ENCODE data around the gene ZNF451.
A peak's percentile ranks its signal among the peaks of the same experiment; 100 is the strongest.
"Not testable (repeated sequence)": the region's sequence is repeated elsewhere in the genome, so short reads cannot be mapped to it uniquely, and the experiment has no call there.

Gene ZNF451

DNA sequence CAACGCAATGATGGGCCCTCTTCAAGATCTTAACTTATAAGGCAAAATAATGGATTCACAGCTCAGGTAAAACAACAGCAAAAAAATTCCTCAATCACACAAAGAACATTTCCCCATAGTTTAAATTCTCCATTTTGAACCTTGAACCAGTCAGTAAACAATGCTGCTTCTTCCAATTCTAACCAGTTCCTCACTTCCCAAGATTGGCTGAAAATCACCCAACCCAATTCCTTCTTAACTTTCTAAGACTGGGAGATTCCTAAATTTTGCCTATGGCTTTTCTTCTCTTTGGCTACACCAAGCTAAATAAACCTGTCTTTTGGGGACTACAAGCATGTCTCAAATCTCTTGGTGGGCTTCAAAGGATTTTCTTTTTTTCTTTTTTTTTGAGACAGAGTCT lies 3.1 kb upstream of the ZNF451 start:
- DNase-seq (ENCODE audit: low read depth, low spot score), result no peak
- no peak overlapping the region for H3K4me3 ChIP-seq (ENCODE audit: low read length)

DNA sequence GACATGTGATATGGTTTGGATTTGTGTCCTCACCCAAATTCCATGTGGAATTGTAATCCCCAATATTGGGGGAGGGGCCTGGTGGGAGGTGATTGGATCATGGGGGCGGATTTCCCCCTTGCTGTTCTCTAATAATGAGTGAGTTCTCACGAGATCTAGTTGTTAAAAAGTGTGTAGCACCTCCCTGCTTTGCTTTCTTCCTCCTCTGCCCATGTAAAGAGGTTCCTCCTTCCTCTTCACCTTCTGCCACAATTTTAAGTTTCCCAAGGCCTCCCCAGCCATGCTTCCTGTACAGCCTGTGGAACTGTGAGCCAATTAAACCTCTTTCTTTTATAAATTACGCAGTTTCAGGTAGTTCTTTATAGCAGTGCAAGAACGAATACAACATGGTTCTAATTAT lies 2.1 kb upstream of the ZNF451 start:
- H3K4me3 ChIP-seq (ENCODE audit: low read length), result no peak overlapping the region
- no peak for DNase-seq (ENCODE audit: low read depth, low spot score)

DNA sequence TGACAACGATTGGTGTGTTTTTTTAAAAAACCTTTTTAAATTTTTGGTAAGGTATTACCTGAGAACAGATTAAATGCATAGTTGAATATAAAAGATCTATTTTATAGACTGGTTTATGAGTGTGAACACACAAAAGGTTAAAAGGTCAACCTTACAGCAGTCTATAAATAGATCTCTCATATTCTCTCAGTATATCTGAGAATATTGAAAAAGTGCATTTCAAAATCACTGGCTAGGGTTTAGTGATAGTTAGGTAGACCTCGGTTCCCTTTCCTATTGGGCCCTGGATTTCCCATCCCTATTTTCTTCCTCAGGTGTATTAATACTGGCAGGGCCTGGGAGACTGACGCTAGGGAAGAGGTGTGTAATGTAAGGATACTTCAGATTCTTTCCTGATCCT lies 723 bp upstream of the ZNF451 start:
- H3K4me3 ChIP-seq (ENCODE audit: low read length), result peak overlapping the region; percentile 57
- DNase-seq (ENCODE audit: low read depth, low spot score), result no peak

DNA sequence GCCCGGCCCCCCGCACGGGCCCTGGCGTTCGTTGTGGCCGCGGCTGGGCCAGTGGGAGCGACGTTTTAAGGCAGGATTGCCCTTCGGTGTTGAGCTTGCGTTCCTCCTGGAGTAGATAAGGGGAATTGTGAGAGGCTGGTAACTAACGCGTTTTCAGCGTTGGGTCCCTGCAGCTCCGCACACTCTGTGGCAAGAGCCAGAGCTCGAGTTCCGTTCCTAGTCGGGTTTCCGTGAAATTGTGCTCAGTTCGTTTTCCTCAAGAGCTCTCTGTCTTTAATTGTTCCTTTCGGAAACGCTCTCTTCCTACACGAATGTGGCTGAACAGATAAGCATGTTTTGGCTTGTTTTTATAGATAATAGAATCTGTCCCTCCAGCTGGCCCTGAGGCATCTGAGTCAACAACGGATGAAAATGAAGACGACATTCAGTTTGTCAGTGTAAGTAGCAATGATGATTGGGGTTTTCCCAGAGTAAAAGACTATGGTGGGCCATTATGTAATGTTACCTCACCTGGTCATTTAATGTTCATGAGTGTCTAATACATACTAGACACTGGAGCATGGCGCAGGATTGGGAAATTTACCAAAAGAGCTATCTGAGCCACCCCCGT lies 575 bp downstream of the ZNF451 start:
- H3K4me3 ChIP-seq (ENCODE audit: low read length); DNase-seq (ENCODE audit: low read depth, low spot score): not testable (repeated sequence)

DNA sequence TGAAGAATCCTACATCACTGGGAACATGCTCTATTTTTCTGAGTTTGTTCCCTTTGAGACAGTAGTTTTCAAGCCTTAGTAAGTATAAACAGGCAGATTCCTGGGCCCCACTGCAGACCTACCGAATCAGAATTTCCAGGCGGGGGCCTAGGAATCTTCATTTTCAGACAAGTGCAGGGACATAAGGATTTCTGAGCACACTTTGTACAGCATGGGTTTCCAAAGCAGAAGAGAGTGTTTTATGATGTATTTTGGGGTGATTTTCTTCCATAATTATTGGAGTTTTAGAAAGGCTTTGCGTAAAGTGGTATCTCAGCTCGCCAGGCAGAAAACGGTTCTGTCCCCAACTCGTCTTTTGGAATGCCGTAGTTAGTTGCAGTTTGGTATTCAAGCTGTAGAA lies 1.4 kb downstream of the ZNF451 start:
- DNase-seq (ENCODE audit: low read depth, low spot score), result not testable (repeated sequence)

DNA sequence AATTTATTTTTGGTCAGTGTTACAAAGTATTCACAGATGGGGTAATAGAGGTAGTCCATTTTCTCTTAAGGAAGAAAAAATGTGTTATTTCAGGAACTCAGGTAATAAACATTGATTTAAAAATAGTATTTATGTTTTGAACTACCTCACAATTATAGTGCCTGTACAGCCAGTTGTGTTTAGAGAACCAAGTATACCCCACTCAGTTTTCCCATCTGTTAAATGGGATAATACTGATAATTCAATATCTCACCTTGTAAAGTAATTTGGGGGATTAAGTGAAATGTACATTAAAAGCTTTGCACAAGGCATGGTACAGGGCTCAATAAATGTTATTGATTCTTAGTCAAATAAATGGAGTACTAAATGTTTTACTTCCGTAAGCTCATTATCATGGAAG lies 4.7 kb downstream of the ZNF451 start:
- DNase-seq (ENCODE audit: low read depth, low spot score), result no peak
- no peak overlapping the region for H3K4me3 ChIP-seq (ENCODE audit: low read length)

More for the DNA sequence above, 1.4 kb downstream of the ZNF451 start:
- peak overlapping the region; percentile 27 for H3K4me3 ChIP-seq (ENCODE audit: low read length)

DNA sequence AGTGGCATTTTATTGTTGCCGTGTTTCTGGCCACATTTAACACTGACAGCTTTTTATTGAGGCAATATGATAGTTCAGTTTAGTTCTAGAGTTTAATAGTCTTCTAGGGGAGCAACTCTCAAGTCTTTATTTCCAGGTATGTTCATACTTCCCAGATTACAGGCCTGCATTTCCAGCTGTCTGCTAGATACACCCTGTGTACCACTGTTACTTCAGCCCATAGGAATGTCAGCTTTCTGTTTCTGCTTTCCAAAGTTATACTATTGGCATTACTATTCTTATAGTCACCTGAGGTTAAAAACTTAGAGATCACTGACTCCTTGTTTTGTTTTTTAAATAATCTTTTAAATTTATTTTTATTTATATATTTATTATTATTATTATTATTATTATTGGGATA lies 7.6 kb downstream of the ZNF451 start:
- no peak for DNase-seq (ENCODE audit: low read depth, low spot score)
- no peak overlapping the region for H3K4me3 ChIP-seq (ENCODE audit: low read length)

DNA sequence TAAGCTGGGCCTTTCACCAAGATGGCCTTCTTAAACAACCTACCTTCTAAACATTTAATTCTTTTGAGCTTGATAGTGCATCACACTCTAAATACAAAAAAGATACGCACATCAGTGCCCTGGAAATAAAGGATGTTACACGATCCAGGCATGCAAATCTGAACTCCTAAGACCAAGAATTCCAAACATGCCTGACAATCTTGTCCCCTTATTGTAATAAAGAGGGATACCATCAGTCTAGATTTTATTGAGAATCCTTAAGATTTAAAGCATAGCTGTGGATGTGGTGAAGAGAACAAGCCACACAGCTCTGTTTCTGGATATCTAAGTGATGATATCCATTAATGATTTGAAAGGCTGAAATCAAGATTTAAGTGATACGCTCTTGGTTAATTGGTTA lies 13.0 kb downstream of the ZNF451 start:
- no peak for DNase-seq (ENCODE audit: low read depth, low spot score)
- no peak overlapping the region for H3K4me3 ChIP-seq (ENCODE audit: low read length)

DNA sequence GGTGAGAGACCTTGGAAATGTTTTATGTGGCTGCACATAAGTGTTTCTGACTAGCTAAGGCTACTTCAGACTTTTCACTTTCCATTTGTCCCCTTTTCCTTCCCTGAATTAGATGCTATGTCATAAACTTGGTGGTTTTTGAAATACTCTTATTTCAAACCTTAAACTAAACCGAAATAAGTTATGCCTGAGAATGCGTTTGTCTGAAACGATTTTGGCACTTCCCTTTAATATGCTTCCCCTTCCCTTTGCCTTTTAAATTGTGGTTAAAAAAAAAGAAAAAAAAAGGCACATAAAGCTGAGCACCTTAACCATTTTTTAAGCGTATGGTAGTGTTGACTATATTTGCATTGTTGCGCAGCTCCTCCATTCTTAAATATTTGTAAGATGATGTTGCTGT lies 14.3 kb downstream of the ZNF451 start:
- no peak overlapping the region for H3K4me3 ChIP-seq (ENCODE audit: low read length)
- DNase-seq (ENCODE audit: low read depth, low spot score), result no peak

DNA sequence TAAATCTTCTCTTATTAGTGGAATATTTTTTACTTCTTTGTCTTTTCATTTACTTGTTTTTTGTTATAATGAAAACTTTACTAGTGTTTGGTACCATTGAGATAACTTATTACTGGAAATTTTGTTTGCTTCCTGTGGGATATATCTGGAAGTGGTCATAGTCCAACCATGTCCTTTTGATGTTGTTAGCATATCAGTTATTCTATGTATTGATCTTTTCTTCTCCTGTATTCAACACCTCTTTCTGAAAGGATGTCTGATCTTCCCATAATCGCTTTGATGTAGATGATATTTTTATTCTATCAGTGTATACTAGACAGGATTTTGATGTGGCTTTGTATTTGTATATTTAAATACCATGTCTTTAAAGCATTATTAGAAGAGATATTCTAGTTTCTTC lies 17.0 kb downstream of the ZNF451 start:
- no peak overlapping the region for H3K4me3 ChIP-seq (ENCODE audit: low read length)
- no peak for DNase-seq (ENCODE audit: low read depth, low spot score)

DNA sequence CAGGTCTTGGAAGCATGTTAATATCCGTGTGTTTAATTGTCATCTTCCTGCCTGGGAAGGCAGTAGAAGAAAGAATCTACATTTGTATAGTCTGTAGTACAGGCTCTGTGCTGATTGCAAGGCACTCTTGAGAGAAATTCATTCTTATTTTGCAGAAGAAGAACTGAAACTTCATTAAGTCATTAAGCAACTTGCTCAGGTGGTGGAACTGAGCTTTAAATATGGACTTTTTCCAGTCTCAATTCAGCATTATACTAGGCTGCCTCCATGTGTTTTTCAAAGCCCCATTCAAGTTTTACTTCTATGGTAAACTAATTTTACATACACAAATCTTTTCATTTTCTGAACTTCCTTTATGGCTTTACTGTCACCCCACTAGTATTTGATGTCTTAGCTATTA lies 18.7 kb downstream of the ZNF451 start:
- no peak overlapping the region for H3K4me3 ChIP-seq (ENCODE audit: low read length)
- DNase-seq (ENCODE audit: low read depth, low spot score), result no peak

DNA sequence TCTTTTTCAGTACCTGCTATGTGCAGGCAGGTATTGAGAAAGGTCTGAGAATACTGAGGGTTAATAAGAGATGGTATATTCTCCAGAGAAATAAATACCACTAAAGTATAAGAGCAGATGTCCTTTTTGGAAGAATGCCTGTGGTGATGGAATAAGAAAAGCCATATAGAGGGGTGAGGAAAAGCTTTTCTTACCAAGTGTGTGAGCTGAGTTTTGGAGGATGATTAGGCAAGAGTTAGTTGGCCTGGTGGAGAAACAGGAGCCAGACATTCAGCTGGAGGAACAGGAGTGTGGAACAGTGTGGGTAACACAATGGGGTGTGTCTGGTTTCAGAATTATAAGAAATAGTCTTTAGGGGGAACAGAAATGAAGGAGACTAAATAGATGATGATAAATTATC lies 19.9 kb downstream of the ZNF451 start:
- H3K4me3 ChIP-seq (ENCODE audit: low read length), result no peak overlapping the region
- DNase-seq (ENCODE audit: low read depth, low spot score), result no peak

DNA sequence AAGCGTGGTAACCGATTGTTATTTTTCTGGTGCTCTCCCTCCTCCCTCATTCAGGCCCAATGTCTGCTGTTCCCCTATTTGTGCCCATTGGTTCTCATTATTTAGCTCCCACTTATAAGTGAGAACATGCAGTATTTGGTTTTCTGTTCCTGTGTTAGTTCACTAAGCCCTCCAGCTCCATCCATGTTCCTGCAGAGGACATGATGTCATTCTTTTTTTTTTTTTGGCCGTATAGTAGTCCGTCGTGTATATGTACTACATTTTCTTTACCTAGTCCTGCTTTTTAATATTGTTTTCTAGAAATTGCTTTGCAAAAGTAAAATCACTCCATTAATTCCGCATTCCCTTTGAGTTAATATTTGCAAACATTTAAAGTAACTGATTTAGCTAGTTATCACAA lies 23.1 kb downstream of the ZNF451 start:
- no peak for DNase-seq (ENCODE audit: low read depth, low spot score)
- no peak overlapping the region for H3K4me3 ChIP-seq (ENCODE audit: low read length)

DNA sequence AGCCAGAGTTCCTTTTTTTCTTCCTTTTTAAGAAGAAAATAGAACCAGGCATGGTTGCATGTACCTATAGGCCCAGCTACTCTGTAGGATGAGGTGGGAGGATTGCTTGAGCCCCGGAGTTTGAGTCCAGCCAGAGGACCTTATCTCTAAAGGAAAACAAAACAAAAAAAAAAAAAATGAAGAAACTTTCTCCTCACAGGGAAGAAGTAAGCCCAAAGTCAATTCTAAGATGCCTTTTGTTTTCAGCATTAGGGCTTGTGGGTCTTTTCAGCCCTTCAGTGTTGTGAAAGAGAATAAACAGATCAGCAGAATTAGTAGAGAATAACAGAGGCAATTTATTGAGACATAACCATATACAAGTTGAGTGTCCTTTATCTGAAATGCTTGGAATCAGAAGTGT lies 26.8 kb downstream of the ZNF451 start:
- DNase-seq (ENCODE audit: low read depth, low spot score), result no peak
- H3K4me3 ChIP-seq (ENCODE audit: low read length), result no peak overlapping the region

DNA sequence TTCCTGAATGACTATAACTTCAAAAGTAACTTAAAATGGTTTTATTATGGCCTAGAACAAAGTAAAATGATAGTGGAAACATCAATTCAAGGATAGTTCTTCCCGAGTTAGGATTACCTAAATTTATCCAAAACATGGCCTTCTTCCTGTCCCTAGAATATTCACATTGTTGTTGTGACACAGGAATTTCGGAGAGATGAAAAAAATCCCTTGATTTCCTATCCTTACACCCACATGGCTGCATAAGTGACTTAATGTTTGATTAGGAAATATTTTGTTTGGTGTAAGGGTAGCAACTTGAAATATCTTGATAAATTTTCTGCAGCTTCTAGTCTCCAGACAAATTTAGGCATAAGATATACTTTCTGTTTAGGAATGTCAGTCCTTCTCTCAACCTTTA lies 27.8 kb downstream of the ZNF451 start:
- no peak for DNase-seq (ENCODE audit: low read depth, low spot score)

DNA sequence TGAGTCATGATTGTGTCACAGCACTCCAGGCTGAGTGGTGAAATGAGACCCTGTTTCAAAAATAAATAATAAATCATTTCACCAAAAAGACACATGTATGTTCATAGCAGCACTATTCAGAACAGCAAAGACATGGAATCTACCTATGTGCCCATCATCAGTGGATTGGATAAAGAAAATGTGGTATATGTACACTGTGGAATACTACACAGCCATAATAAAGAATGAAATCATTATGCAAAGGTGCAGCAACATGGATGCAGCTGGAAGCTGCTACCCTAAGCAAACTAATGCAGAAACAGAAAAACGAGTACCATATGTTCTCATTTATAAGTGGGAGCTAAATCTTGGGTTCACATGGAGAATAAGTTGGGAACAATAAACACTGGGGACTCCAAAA lies 33.1 kb downstream of the ZNF451 start:
- H3K4me3 ChIP-seq (ENCODE audit: low read length), result no peak overlapping the region
- no peak for DNase-seq (ENCODE audit: low read depth, low spot score)

More for the DNA sequence above, 27.8 kb downstream of the ZNF451 start:
- H3K4me3 ChIP-seq (ENCODE audit: low read length), result no peak overlapping the region

DNA sequence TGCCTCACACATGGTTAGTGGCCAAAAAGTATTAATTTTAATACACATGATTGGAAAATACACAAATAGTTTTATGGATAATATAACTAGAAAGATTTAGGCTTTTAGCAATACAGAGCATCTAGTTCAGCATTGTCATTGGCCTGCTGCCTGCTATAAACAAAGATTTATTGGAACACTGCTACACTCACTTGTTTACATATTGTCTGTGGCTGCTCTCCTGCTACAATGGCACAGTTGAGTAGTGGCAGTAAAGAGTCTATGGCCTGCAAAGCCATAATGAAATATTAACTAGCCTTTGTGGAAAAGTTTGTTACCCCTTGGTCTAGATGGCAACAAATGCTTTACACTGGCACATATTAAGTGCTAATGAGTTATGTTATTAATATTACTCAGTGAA lies 37.8 kb downstream of the ZNF451 start:
- H3K4me3 ChIP-seq (ENCODE audit: low read length), result no peak overlapping the region
- DNase-seq (ENCODE audit: low read depth, low spot score), result no peak

DNA sequence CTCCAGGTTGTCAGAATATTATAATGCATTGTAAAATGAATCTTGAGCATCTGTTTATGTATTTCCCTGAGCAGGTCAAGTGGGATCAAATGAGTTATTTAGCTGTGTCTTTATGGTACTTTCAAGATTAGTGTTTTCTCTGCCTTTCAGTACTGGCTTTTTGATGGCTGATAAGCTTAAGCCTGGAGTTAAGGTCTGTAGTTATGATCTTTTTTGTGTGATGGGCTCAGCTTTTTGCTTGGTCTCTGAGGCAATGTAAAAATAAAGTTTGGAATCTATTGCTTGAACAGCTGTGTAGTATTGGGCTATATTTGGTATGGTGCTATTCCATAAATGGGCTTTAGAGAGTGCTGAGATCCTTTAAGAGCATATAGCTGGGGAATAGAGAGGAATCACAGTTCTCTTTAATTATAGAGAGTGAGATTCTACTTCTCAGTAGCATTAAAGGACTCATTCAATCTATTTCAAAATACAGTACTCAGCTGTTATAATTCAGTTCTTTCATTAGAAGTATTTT lies 40.7 kb downstream of the ZNF451 start:
- H3K4me3 ChIP-seq (ENCODE audit: low read length), result no peak overlapping the region
- DNase-seq (ENCODE audit: low read depth, low spot score), result no peak

DNA sequence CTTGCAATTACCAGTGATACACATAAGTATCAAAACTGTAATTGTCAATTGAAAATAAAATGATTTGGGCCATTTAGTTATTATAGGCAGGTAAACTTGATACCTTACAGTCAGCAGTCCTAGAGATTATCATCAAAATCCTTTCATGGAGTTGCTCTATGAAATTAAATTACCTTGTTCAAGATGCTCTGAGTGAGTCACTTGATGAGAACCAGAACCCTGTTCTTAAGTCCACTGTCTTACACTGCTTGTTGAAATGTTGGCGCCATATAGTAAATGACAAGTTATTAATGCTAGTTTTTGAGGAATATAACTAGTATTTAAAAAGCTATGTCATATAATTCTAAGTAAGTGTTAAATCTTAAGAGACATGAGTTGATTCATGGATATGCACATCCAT lies 45.0 kb downstream of the ZNF451 start:
- H3K4me3 ChIP-seq (ENCODE audit: low read length), result no peak overlapping the region
- no peak for DNase-seq (ENCODE audit: low read depth, low spot score)

DNA sequence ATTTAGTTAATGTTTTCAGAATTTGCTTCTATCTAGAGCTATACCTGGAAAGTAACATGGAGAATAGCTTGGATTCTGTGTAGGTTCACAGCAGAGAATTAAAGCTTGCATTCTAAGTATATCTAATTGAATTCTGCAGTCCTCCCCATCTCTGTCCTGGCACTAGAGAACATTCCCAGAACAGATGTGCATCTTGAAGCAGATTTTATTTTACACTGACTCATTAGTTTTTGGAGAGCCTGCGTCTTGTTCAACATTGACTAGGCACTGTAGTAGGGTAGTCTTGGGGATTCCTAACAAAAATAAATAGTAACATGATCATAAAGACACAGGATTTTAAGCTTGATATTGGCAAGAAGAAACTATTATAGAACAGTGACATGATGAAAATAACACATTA lies 45.9 kb downstream of the ZNF451 start:
- no peak for DNase-seq (ENCODE audit: low read depth, low spot score)
- no peak overlapping the region for H3K4me3 ChIP-seq (ENCODE audit: low read length)

DNA sequence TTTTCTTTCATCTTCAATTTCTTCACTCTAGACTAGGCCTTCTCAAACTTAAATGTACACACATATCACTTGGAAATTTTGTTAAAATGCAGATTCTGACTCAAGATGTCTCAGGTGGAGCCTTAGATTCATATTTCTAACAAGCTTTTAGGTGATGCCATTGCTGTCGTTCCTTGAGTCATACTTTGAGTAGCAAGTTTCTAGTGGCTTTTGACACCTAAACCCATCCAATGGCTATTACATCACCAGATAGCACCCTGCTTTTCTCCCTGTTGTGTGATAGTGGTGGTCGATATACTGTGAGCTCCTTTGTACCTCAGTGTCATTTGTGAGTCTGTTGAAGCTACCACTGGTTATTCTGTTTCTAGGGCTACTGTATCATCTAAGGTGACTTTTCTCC lies 47.4 kb downstream of the ZNF451 start:
- no peak for DNase-seq (ENCODE audit: low read depth, low spot score)
- no peak overlapping the region for H3K4me3 ChIP-seq (ENCODE audit: low read length)

DNA sequence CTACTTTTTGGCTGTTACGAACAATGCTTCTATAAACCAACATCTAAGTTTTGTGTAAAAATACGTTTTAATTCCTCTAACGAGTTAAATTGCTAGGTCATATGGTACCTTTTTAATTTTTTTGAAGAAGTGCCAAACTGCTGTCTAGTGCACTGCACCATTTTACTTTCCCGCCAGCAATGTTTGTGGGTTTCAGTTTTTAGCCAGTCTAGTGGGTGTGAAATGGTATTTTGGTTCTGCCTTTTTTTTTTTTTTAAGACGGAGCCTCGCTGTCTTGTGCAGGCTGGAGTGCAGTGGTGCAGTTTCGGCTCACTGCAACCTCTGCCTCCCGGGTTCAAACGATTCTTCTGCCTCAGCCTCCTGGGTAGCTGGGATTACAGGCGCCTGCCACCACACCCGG lies 48.0 kb downstream of the ZNF451 start:
- DNase-seq (ENCODE audit: low read depth, low spot score), result no peak
- no peak overlapping the region for H3K4me3 ChIP-seq (ENCODE audit: low read length)

All from Jurkat, Clone E6-1 (cell line).